Liver (tissue), 9 donors: Measurements from ENCODE around the gene PCBD1. TPM values are rescaled to one million over a fixed set of nuclear protein-coding genes. Genes with fewer than 3 reads are reported as not detected.
A peak's percentile ranks its signal among the peaks of the same experiment; 100 is the strongest.

Source experiments
- DNase-seq: peaks from one replicate; pipeline ENCODE4 v3.0.0-alpha.2; 2017; ENCODE audit warnings: low spot score
- H3K27ac ChIP-seq, 2 donors: one replicate each; pipeline ENCODE4 v1.7.0; 2013; ENCODE audit warnings: inconsistent platforms in 2 of 2, low read length in 2 of 2, control low read depth in 1 of 2, low read depth in 1 of 2, mild to moderate bottlenecking in 1 of 2
- H3K27me3 ChIP-seq, 4 donors: one replicate each; pipeline versions ENCODE4 v1.6.1 to v1.7.0; 2013; ENCODE audit warnings: low read length in 3 of 4, inconsistent platforms in 1 of 4, mild to moderate bottlenecking in 1 of 4, moderate library complexity in 1 of 4; ENCODE audit not compliant: control insufficient read depth in 4 of 4, insufficient read depth in 4 of 4
- H3K36me3 ChIP-seq, 4 donors: one replicate each; pipeline versions ENCODE4 v1.6.1 to v1.7.0; 2013; ENCODE audit warnings: low read length in 3 of 4, mild to moderate bottlenecking in 3 of 4, low read depth in 1 of 4, moderate library complexity in 1 of 4; ENCODE audit not compliant: control insufficient read depth in 4 of 4, insufficient read depth in 3 of 4
- H3K4me1 ChIP-seq, 4 donors: one replicate each; pipeline versions ENCODE4 v1.6.1 to v1.7.0; 2013; ENCODE audit warnings: low read length in 3 of 4, mild to moderate bottlenecking in 3 of 4, moderate library complexity in 1 of 4; ENCODE audit not compliant: control insufficient read depth in 4 of 4, insufficient read depth in 4 of 4
- H3K4me3 ChIP-seq, 3 donors: one replicate each; pipeline versions ENCODE4 v1.6.1 to v1.7.0; 2013; ENCODE audit warnings: low read length in 3 of 3, control low read depth in 1 of 3, low read depth in 1 of 3, mild to moderate bottlenecking in 1 of 3
- H3K9ac ChIP-seq, 2 donors: one replicate each; pipeline ENCODE4 v1.7.0; 2013; ENCODE audit warnings: low read length in 2 of 2, mild to moderate bottlenecking in 2 of 2, moderate library complexity in 2 of 2, control low read depth in 1 of 2, low read depth in 1 of 2
- H3K9me3 ChIP-seq, 4 donors: one replicate each; pipeline versions ENCODE4 v1.6.1 to v1.7.0; 2013; ENCODE audit warnings: low read length in 3 of 4; ENCODE audit not compliant: control insufficient read depth in 4 of 4
- ATF3 ChIP-seq: IDR thresholded peaks from 2 replicates; pipeline ENCODE4 v1.6.1; 2016; ENCODE audit warnings: antibody characterized with exemption
- CTCF ChIP-seq: fragments of 150-350 bp; IDR thresholded peaks from 2 replicates; pipeline ENCODE4 v1.5.1; 2017; ENCODE audit warnings: improper control_type of control experiment, low read depth, low read length; ENCODE audit not compliant: missing input control
- EGR1 ChIP-seq, 2 donors: IDR thresholded peaks; 2 replicates each; pipeline ENCODE4 v1.6.1; 2016 to 2018; ENCODE audit warnings: antibody characterized with exemption in 2 of 2, low read depth in 2 of 2
- FOXA1 ChIP-seq: IDR thresholded peaks from 2 replicates; pipeline ENCODE4 v1.6.1; 2016; ENCODE audit warnings: antibody characterized with exemption
- GABPA ChIP-seq, 2 donors: IDR thresholded peaks in 1 of 2; conservative IDR thresholded peaks in 1 of 2; 2 replicates each; pipeline ENCODE4 v1.6.1; 2016; ENCODE audit warnings: antibody characterized with exemption in 2 of 2, mild to moderate bottlenecking in 1 of 2, moderate library complexity in 1 of 2
- HNF4A ChIP-seq, 2 donors: conservative IDR thresholded peaks; 2 replicates each; pipeline ENCODE4 v1.6.1; 2016; ENCODE audit warnings: antibody characterized with exemption in 2 of 2, mild to moderate bottlenecking in 2 of 2
- HNF4G ChIP-seq: IDR thresholded peaks from 2 replicates; pipeline ENCODE4 v1.6.1; 2016; ENCODE audit warnings: antibody characterized with exemption
- JUND ChIP-seq, 2 donors: IDR thresholded peaks; 2 replicates each; pipeline ENCODE4 v1.6.1; 2016; ENCODE audit warnings: antibody characterized with exemption in 2 of 2
- MAX ChIP-seq: IDR thresholded peaks from 2 replicates; pipeline ENCODE4 v1.6.1; 2016; ENCODE audit warnings: antibody characterized with exemption
- NR2F2 ChIP-seq: IDR thresholded peaks from 2 replicates; pipeline ENCODE4 v1.6.1; 2016; ENCODE audit warnings: antibody characterized with exemption
- RAD21 ChIP-seq, 2 donors: IDR thresholded peaks; 2 replicates each; pipeline ENCODE4 v1.6.1; 2016; ENCODE audit warnings: antibody characterized with exemption in 2 of 2, mild to moderate bottlenecking in 2 of 2
- REST ChIP-seq: IDR thresholded peaks from 2 replicates; pipeline ENCODE4 v1.6.1; 2016; ENCODE audit warnings: antibody characterized with exemption, mild to moderate bottlenecking
- RXRA ChIP-seq, 2 donors: IDR thresholded peaks; 2 replicates each; pipeline ENCODE4 v1.6.1; 2017 to 2018; ENCODE audit warnings: antibody characterized with exemption in 2 of 2, mild to moderate bottlenecking in 1 of 2
- SP1 ChIP-seq: IDR thresholded peaks from 2 replicates; pipeline ENCODE4 v1.6.1; 2018; ENCODE audit warnings: antibody characterized with exemption, mild to moderate bottlenecking
- TAF1 ChIP-seq: conservative IDR thresholded peaks from 2 replicates; pipeline ENCODE4 v1.6.1; 2016; ENCODE audit warnings: antibody characterized with exemption, mild to moderate bottlenecking
- YY1 ChIP-seq: IDR thresholded peaks from 2 replicates; pipeline ENCODE4 v1.6.1; 2016; ENCODE audit warnings: antibody characterized with exemption, mild to moderate bottlenecking
- ZBTB33 ChIP-seq: IDR thresholded peaks from 2 replicates; pipeline ENCODE4 v1.6.1; 2016; ENCODE audit warnings: antibody characterized with exemption
- WGBS: extraction: QIAGEN DNeasy Blood & Tissue Kit; methylation state at CpG from one replicate; pipeline ENCODE4 v1.1.7; 2013; 5-methylcytosine and 5-hydroxymethylcytosine counted together
- polyA plus RNA-seq, 2 donors: library from polyadenylated mRNA; stranded (reverse) in 1 of 2; unstranded in 1 of 2; fragments of 200-250 nt in 1 of 2; fragments of >200 nt in 1 of 2; fragmentation: Nextera tagmentation in 1 of 2; extraction: Ambion mirVana in 1 of 2; gene quantifications; one replicate each; pipeline versions ENCODE4 v1.2.1 to v1.2.3, GENCODE V29; 2013 to 2015
- total RNA-seq, 2 donors: library from RNA; depleted of rRNA; stranded (reverse); fragments of >200 nt; gene quantifications; one replicate each; pipeline ENCODE4 v1.2.3, GENCODE V29; 2014
- donor health status: healthy.
- donor health status: healthy.
- donor health status: healthy.
- donor health status: healthy.
- donor health status: healthy.

The PCBD1 gene
- total and polyA plus RNA-seq, 4 donors: 72.0 to 458 (median 171) TPM

- peak overlapping the region in 1 of 2 donors; percentile 20 for H3K27ac ChIP-seq
- peaks cover 6 to 33% (median 31%) of the 10 kb centered on the region in 4 donors for H3K4me1 ChIP-seq
- 76% methylated on average over 5 of the region's 5 CpGs for WGBS
- H3K4me3 ChIP-seq: no peak overlapping the region
- DNase-seq: no peak
- peaks cover 0 to 2% (median 1%) of the 10 kb centered on the region in 4 donors for H3K36me3 ChIP-seq
- H3K9ac ChIP-seq: no peak overlapping the region
- TF ChIP-seq EGR1 (IDR thresholded peaks at IDR 0.05; ENCODE audit: low read depth in 2 of 2) (no peak), MAX (no peak)
- H3K9me3 ChIP-seq: peaks cover 0 to 2% (median 0%) of the 10 kb centered on the region in 4 donors
- H3K27me3 ChIP-seq: no peaks in the 10 kb centered on the region
Measured at GRCh38 chr10:70834021-70834420, 54.3 kb downstream of the PCBD1 start.

GRCh38 chr10:70833601-70834000 lies 54.8 kb downstream of the PCBD1 start:
- H3K4me1 ChIP-seq: peaks cover 9 to 35% (median 31%) of the 10 kb centered on the region in 4 donors
- TF ChIP-seq MAX (no peak), REST (no peak), ATF3 (no peak), YY1 (no peak), GABPA (IDR thresholded peaks at IDR 0.05 in 1 of 2, conservative IDR thresholded peaks at IDR 0.05 in 1 of 2) (no peak), RAD21 (IDR thresholded peaks at IDR 0.05) (no peak), HNF4A (conservative IDR thresholded peaks at IDR 0.05) (no peak), EGR1 (IDR thresholded peaks at IDR 0.05; ENCODE audit: low read depth in 2 of 2) (no peak), TAF1 (no peak), HNF4G (no peak), ZBTB33 (no peak), CTCF (no peak), SP1 (no peak), RXRA (IDR thresholded peaks at IDR 0.05) (no peak), JUND (IDR thresholded peaks at IDR 0.05) (no peak), NR2F2 (no peak), FOXA1 (no peak)
- H3K27me3 ChIP-seq: no peaks in the 10 kb centered on the region
- no peak overlapping the region for H3K9ac ChIP-seq
- peaks cover 0 to 2% (median 0%) of the 10 kb centered on the region in 4 donors for H3K9me3 ChIP-seq
- H3K36me3 ChIP-seq: peaks cover 0 to 2% (median 1%) of the 10 kb centered on the region in 4 donors
- WGBS: 66% methylated on average over 2 of the region's 2 CpGs
- no peak for DNase-seq
- H3K4me3 ChIP-seq: no peak overlapping the region
- H3K27ac ChIP-seq: peak overlapping the region in 1 of 2 donors; percentile 20

Other genes starting within 250 kb of the PCBD1 start
- gene ADAMTS14, start 216.1 kb downstream of the PCBD1 start, total RNA-seq: under 1 TPM; 0.09 to 0.33 TPM
- under 1 TPM; 0.13 to 0.14 TPM for gene ADAMTS14, start 216.1 kb downstream of the PCBD1 start, polyA plus RNA-seq
- gene TBATA, start 103.2 kb downstream of the PCBD1 start, total RNA-seq: not detected
- gene TBATA, start 103.2 kb downstream of the PCBD1 start, polyA plus RNA-seq: not detected
- gene SGPL1, start 72.6 kb downstream of the PCBD1 start, total RNA-seq: 10 to 100 TPM; 20.5 to 37.1 TPM
- 10 to 100 TPM; 11.8 to 13.1 TPM for gene SGPL1, start 72.6 kb downstream of the PCBD1 start, polyA plus RNA-seq